ENCODE results near the gene SORT1.

SORT1 gene

DNA sequence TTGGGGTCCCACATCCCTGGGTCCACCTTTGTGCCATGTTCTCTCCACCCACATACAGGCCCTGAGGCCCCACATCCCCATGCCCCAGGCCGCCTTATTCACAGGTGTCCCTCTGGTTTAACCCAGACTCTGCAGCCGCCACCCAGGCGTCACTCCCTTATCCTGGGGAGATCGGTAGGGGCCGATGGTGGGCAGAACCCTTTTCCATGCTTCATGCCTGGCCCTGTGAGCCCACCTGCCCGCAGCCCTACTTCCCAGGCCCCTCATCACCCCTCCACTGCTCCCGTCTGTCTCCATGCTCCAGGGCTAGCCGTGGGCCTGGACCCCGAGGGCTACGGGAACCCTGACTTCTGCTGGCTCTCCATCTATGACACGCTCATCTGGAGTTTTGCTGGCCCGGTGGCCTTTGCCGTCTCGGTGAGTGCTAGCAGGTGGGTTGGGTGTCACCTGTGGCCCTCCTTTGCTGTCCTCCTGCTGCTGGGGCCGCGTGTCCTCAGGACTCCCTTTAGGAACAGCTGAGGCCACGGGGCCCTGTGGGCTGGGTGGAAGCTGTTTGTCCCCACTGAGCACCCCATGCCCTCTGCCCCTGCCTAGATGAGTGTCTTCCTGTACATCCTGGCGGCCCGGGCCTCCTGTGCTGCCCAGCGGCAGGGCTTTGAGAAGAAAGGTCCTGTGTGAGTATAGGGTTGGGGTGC, 126.9 kb downstream of the SORT1 start:
- DNase-seq: no peak

DNA sequence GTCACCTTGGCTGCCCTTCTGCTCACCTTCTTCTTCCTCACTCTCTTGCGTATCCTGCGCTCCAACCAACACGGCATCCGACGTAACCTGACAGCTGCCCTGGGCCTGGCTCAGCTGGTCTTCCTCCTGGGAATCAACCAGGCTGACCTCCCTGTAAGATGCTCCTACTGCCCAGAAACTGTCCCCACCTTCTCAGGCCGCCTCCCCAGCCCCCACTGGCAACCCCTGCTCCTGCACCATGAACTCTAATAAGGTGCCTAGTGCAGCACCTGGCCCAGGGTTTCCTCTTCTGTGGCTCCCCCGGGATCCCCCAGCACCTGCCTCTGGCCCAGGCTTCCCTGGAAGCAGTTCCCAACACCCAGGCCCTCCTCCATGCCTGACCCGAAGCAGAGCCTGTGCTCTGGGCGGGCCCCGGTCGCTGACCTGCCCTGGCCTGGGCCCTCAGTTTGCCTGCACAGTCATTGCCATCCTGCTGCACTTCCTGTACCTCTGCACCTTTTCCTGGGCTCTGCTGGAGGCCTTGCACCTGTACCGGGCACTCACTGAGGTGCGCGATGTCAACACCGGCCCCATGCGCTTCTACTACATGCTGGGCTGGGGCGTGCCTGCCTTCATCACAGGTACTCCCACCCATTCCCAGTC, 127.6 kb downstream of the SORT1 start:
- DNase-seq: no peak

DNA sequence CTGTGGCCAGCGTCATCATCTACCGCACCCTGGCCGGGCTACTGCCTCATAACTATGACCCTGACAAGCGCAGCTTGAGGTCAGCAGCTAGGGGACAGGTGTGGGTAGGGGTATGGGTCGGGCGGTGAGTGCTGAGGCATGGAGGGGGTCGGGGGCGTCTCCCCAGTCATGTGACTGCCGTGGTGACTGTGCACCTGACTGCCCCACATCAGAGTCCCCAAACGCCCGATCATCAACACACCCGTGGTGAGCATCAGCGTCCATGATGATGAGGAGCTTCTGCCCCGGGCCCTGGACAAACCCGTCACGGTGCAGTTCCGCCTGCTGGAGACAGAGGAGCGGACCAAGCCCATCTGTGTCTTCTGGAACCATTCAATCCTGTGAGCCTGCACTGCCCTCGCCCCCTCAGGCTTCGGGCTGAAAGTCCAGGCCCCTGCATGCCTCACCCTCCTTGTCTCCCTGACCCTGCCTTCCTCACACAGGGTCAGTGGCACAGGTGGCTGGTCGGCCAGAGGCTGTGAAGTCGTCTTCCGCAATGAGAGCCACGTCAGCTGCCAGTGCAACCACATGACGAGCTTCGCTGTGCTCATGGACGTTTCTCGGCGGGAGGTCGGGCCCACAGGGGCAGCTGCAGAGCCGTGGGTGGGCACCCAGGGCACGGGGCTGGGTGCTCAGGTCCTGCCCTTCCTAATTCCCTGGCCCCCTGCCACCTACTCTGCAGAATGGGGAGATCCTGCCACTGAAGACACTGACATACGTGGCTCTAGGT, 128.3 kb downstream of the SORT1 start:
- DNase-seq: no peak

DNA sequence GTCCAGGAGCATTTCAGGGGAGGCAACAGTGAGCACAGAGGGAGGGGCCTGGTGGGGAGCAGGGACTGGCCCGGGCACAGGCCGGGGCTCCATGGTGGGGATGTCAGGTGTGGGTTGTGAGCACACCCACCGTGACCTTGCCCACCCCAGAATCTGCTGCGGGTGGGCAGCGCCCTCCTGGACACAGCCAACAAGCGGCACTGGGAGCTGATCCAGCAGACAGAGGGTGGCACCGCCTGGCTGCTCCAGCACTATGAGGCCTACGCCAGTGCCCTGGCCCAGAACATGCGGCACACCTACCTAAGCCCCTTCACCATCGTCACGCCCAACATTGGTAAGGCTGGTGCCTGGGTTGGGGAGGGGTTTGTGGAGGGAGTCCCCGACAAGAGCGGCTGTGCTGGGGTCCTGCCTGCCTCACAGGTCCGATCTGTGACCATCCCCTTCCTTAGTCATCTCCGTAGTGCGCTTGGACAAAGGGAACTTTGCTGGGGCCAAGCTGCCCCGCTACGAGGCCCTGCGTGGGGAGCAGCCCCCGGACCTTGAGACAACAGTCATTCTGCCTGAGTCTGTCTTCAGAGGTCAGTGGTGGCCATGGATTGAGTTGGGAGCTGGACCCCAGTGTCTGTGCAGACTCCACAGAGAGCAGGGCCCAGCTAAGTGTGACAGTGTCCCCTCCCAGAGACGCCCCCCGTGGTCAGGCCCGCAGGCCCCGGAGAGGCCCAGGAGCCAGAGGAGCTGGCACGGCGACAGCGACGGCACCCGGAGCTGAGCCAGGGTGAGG, 129.1 kb downstream of the SORT1 start:
- DNase-seq: no peak

DNA sequence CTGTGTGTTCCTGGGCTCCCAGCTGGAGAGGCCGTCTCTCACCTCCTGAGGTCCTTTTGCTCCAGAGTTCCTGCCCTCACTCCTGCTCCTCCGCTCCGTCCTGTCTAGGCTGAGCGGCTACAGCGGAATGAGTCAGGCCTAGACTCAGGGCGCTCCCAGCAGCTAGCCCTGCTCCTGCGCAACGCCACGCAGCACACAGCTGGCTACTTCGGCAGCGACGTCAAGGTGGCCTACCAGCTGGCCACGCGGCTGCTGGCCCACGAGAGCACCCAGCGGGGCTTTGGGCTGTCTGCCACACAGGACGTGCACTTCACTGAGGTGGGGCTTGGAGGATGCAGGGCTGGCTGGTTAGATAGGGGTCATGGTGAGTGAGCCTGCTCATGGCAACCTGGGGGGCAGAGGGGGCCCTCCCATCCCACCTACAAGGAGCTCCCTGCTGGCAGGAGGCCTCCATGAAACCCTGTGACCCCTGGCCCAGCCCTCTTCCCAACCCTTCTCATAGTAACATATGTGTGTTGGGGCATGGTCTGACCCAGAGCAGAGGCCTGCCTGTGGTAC, 129.9 kb downstream of the SORT1 start:
- DNase-seq: no peak

DNA sequence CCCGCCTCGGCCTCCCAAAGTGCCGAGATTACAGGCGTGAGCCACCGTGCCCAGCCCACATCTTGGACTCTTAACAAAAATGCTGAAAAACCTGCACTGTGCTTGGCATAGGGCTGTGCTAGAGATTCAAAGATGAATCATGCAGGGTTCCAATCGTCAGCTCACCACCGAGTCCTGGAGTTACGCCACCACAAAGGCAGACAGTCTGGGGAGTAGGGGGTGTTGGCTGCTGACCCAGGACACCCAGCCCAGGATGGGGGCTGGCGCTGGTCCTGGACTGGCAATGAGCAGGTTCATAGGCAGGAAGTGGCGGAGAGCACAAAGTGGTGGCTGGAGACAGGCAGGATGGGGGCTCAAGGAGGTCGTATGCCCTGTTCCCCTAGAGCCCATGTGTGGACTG, 130.8 kb downstream of the SORT1 start:
- DNase-seq: no peak

DNA sequence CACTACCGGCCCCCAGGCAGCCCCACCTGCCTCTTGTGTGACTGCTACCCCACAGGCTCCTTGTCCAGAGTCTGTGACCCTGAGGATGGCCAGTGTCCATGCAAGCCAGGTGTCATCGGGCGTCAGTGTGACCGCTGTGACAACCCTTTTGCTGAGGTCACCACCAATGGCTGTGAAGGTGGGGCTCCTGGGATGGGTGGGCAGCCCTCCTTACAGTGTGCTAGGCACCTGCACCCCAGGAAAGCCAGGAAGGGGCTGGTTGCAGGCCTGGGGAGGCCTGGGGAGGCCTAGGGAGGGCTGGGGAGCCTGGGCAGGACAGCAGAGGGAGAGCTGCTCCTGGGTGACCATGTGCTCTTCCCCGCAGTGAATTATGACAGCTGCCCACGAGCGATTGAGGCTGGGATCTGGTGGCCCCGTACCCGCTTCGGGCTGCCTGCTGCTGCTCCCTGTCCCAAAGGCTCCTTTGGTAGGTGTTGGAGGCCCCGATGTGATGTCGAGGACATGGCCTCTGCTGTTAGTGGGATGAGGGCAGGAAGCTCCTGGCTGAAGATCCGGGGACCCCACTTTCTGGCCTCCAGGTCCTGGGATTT, 131.9 kb downstream of the SORT1 start:
- no peak for DNase-seq

DNA sequence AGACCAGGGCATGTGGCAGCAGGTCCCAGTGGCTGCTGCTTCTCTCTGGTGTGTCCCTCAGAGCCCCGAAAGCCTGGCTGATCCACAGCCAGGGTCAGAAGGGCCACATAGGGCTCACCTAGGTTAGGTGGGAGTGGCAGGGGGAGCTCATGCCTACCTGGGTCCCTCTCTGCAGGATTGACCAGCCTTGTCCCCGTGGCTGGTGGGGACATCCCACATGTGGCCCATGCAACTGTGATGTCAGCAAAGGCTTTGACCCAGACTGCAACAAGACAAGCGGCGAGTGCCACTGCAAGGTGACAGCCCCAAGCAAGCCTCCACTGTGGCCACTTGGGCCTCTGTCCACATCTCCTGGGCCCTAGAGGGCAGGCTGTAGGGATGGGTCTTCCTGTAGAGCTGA, 132.7 kb downstream of the SORT1 start:
- no peak for DNase-seq

DNA sequence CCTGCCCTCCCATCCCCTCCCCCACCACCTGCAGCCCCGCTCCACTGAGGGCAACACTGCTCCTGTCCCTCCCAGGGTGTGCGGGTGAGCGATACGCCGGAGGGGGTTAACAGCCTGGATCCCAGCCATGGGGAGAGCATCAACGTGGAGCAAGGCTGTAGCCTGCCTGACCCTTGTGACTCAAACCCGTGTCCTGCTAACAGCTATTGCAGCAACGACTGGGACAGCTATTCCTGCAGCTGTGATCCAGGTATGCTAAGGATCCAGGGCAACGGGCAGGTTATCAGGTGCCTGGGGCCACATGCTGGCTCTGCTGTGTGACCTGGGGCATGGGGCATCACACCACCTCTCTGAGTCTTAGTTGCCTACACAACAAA, 133.4 kb downstream of the SORT1 start:
- DNase-seq: no peak

DNA sequence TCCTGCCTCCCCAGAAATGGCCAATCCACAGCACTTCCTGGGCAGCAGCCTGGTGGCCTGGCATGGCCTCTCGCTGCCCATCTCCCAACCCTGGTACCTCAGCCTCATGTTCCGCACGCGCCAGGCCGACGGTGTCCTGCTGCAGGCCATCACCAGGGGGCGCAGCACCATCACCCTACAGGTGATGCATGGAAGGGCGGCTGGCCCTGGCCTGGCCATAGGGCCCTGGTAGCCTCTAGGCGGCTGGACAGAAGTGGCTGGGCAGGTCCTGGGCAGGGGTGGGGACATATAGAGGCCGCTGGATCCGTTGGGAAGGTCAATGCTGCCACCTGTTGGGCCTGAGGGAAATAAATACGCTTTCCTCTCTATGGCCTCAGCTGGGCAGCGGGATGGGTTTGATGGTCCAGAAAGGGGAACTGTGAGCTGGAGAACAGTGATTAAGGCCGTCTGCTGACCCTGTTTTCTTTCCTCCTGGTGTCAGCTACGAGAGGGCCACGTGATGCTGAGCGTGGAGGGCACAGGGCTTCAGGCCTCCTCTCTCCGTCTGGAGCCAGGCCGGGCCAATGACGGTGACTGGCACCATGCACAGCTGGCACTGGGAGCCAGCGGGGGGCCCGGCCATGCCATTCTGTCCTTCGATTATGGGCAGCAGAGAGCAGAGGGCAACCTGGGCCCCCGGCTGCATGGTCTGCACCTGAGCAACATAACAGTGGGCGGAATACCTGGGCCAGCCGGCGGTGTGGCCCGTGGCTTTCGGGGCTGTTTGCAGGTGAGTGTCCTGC, 133.9 kb downstream of the SORT1 start:
- DNase-seq: peak; percentile 81

DNA sequence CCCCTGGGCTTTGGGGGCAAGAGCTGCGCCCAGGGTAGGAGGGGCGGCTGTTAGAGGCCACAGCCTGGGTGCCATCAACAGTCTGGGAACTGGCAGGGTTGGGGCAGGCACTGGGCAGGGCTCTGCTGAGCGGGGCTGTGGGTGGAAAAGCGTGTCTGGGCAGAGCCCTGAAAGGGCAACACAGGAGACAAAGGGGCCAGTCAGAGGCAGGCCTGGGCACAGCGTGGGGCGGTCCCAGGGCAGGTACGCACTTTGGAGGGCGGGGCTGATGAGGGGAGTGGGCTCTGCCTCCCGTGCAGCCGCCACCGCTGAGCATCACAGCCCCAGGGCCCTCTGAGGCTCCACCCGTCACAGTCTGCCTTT, 134.5 kb downstream of the SORT1 start:
- DNase-seq: no peak

DNA sequence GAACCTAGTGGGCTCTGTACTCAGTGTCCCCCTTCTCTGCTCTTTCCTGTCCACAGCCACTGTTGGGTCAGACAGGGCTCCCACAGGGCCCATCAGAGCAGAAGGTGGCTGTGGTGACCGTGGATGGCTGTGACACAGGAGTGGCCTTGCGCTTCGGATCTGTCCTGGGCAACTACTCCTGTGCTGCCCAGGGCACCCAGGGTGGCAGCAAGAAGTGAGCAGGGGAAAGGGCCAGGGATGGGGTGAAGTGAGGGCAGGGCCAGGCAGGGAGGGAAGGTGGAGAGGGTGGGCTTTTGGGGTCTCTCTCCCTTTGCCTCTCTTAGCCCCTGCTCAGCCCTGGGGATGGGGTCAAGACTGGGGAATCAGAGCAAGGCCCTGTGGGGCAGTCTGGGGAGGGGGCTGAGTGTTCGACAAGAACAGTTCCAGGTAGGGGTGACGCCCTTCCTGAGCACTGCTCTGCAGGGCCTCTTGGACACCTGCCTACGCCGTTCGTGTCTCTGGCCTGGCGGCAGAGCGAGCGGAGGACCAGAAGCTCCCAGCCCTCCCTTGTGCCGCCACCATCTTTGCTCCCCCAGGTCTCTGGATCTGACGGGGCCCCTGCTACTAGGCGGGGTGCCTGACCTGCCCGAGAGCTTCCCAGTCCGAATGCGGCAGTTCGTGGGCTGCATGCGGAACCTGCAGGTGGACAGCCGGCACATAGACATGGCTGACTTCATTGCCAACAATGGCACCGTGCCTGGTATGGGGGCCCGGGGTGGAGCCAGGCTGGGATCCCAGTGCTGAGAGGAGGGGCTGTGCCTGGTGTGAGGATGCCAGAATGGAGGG, 135.3 kb downstream of the SORT1 start:
- DNase-seq: no peak

DNA sequence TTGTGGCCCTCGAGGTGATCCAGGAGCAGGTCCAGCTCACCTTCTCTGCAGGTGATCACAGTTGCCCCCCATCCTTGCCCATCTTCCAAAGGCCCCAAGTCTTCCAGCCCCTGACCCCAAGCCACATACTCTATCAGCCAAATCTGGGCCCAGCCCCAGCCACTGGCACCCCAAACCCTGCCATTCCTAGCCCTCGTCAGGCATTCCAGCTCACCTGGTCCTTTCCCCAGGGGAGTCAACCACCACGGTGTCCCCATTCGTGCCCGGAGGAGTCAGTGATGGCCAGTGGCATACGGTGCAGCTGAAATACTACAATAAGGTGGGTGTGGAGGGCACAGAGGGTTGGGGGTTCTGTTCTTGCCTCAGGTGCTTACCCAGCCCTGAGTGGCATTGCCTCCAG, 136.1 kb downstream of the SORT1 start:
- DNase-seq: no peak

DNA sequence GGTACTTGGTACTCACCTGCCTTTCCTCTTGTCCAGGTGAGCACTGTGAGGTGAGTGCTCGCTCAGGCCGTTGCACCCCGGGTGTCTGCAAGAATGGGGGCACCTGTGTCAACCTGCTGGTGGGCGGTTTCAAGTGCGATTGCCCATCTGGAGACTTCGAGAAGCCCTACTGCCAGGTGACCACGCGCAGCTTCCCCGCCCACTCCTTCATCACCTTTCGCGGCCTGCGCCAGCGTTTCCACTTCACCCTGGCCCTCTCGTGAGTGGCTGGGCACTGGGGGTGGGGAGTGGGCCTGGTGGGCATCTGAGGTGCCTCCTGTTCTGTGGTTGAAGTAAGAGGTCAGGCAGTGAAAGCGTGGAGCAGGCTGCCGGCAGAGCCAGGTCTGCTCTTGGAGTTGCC, 136.7 kb downstream of the SORT1 start:
- DNase-seq: no peak

DNA sequence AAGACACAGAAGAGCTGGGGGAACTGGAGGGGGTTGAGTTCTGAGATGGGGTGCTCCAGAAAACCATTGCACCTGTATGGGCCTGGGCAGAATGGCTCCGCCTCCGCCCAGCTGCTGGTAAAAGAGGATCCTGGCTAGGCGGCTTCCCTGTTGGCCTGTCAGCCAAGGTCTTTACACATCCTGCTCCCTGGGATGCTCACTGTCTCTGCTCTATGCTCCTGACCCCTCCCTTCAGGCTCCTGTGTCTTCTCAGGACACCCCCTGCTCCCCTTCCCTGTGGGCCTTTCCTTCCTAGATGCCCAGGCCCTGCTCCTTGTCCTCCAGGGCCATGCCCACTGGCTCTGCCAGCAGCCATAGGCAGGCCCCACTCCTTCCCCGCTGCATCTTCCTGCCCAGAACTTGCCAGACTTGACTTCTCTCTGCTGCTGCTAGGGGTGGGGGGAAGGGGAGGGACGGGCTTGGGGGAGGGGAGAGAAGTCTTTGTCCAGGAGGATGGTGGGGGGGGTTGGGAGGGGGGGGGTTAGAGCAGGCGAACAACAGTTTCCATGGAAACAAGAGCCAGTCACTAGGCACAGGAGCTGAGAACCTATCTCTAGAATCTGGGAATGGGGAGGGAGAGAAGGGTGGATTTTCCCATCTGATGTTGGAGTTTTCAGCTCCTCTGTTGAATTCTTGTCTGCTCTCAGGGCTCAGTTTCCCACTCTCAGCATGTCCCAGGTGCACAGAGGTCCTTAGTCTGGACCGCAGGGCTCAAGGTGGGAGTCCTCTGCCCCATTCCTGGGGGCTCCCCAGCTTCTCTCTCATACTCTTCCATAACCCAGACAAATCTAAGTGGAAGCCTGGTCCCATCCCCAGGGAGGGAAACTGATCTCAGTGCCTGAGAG, 137.8 kb downstream of the SORT1 start:
- DNase-seq: no peak
